Measurements from ENCODE around the gene DARS1.
"Not testable (repeated sequence)": the region's sequence is repeated elsewhere in the genome, so short reads cannot be mapped to it uniquely, and the experiment has no call there.

The DARS1 gene

DNA sequence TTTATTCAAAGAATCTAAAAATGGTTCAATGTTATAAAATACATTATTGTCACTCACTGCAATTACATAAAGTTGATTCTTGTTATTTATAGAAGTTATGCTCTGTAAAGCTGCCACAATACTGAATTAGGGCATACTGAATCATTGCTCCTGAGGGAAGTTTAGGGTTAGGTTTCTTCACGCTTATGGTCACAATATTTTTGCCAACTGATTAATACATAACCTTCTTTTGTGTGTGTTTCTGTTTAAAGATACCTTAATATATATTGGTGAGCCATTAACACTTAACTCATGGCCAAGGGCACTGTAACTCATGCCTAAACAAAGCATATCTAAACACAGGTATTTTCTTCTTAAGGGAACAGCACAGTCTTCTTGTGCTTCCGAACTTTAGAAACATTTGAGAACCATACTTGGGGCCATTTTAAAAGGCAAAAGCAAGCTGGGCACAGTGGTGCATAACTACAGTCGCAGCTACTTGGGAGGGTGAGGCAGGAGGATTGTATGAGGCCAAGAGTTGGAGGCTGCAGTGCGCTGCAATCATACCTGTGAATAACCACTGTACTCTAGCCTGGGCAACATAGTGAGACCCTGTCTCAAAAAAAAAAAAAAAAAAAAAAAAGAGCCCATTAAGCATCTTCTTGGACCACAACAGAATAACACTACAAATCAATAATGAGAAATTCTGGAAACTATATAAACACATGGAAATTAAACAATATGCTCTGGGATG is 15.6 kb downstream of the DARS1 start:
- no peak overlapping the region for H3K4me3 ChIP-seq (ENCODE audit: low read depth in 1 of 5, low read length in 5 of 5)
- no peaks in the 10 kb centered on the region for H3K27me3 ChIP-seq (ENCODE audit: control insufficient read depth in 5 of 5, insufficient read depth in 4 of 5, low read length in 5 of 5)
- H3K36me3 ChIP-seq (ENCODE audit: control insufficient read depth in 5 of 5, insufficient read depth in 5 of 5, low read length in 5 of 5), result peaks cover 0 to 32% (median 6%) of the 10 kb centered on the region in 5 donors
- H3K4me1 ChIP-seq (ENCODE audit: control insufficient read depth in 5 of 5, insufficient read depth in 5 of 5, low read length in 5 of 5), result no peaks in the 10 kb centered on the region
- H3K27ac ChIP-seq (ENCODE audit: low read depth, low read length), result no peak overlapping the region
- H3K9ac ChIP-seq (ENCODE audit: low read length in 5 of 5), result no peak overlapping the region
- no peaks in the 10 kb centered on the region for H3K9me3 ChIP-seq (ENCODE audit: control insufficient read depth in 5 of 5, low read length in 5 of 5)

DNA sequence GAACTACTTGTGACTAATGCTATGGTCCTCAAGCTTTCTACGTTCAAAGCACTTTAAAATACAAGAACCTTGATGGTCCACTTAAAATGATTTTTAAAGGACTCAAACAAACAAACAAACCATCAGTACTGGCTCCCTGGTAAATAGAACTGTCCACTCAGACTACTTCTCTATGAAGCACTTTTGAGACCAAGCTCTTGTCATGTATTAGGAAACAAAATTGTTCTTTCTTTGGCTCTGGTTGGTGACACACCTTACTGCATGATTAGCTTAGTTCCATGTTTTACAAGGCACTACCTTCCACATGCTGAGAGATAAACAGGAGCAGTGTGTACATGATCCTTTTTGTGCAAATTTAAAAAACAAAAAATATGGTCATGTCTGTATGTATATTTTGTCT is 19.7 kb downstream of the DARS1 start:
- H3K9me3 ChIP-seq (ENCODE audit: control insufficient read depth in 5 of 5, low read length in 5 of 5), result no peaks in the 10 kb centered on the region
- no peaks in the 10 kb centered on the region for H3K27me3 ChIP-seq (ENCODE audit: control insufficient read depth in 5 of 5, insufficient read depth in 4 of 5, low read length in 5 of 5)
- H3K4me3 ChIP-seq (ENCODE audit: low read depth in 1 of 5, low read length in 5 of 5), result no peak overlapping the region
- peaks cover 0 to 17% (median 6%) of the 10 kb centered on the region in 5 donors for H3K4me1 ChIP-seq (ENCODE audit: control insufficient read depth in 5 of 5, insufficient read depth in 5 of 5, low read length in 5 of 5)
- H3K27ac ChIP-seq (ENCODE audit: low read depth, low read length), result no peak overlapping the region
- no peak overlapping the region for H3K9ac ChIP-seq (ENCODE audit: low read length in 5 of 5)
- peaks cover 0 to 13% (median 4%) of the 10 kb centered on the region in 5 donors for H3K36me3 ChIP-seq (ENCODE audit: control insufficient read depth in 5 of 5, insufficient read depth in 5 of 5, low read length in 5 of 5)

DNA sequence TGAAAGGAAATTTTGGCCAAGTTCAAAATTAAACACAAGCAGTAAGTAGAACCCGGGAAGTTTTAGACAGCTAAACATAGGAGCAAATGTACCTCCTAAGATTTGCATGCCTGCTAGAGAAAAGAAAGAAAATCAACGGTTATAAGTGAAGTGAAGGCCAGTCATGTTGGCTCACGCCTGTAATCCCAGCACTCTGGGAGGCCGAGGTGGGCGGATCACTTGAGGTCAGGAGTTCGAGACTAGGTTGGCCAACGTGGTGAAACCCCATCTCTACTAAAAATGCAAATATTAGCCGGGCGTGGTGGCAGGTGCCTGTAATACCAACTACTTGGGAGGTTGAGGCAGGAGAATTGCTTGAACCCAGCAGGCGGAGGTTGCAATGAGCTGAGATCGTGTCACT is 21.0 kb downstream of the DARS1 start:
- not testable (repeated sequence) for H3K27ac ChIP-seq (ENCODE audit: low read depth, low read length); H3K27me3 ChIP-seq (ENCODE audit: control insufficient read depth in 5 of 5, insufficient read depth in 4 of 5, low read length in 5 of 5); H3K9me3 ChIP-seq (ENCODE audit: control insufficient read depth in 5 of 5, low read length in 5 of 5); H3K9ac ChIP-seq (ENCODE audit: low read length in 5 of 5); H3K4me3 ChIP-seq (ENCODE audit: low read depth in 1 of 5, low read length in 5 of 5)
- Histone ChIP-seq H3K36me3 (ENCODE audit: control insufficient read depth in 5 of 5, insufficient read depth in 5 of 5, low read length in 5 of 5) (peaks cover 0 to 13% (median 4%) of the 10 kb centered on the region in 5 donors), H3K4me1 (ENCODE audit: control insufficient read depth in 5 of 5, insufficient read depth in 5 of 5, low read length in 5 of 5) (peaks cover 0 to 20% (median 6%) of the 10 kb centered on the region in 5 donors)

DNA sequence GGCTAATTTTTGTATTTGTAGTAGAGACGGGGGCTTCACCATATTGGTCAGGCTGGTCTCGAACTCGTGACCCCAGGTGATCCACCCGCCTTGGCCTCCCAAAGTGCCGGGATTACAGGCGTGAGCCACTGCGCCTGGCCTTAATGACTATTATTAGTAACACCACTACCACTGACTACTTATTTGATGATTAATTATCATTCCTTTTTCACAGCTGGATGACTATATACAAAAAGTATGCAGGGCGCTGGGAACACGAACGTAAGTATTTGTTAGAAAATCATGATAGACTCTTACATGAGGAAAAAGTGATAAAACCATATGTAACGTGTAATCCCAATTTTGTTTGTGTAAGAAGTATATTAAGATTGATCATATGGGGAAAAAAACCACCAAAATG is 21.6 kb downstream of the DARS1 start:
- H3K36me3 ChIP-seq (ENCODE audit: control insufficient read depth in 5 of 5, insufficient read depth in 5 of 5, low read length in 5 of 5), result peaks cover 0 to 9% (median 4%) of the 10 kb centered on the region in 5 donors
- no peak overlapping the region for H3K9ac ChIP-seq (ENCODE audit: low read length in 5 of 5)
- no peak overlapping the region for H3K4me3 ChIP-seq (ENCODE audit: low read depth in 1 of 5, low read length in 5 of 5)
- no peak overlapping the region for H3K27ac ChIP-seq (ENCODE audit: low read depth, low read length)
- H3K9me3 ChIP-seq (ENCODE audit: control insufficient read depth in 5 of 5, low read length in 5 of 5), result no peaks in the 10 kb centered on the region
- no peaks in the 10 kb centered on the region for H3K27me3 ChIP-seq (ENCODE audit: control insufficient read depth in 5 of 5, insufficient read depth in 4 of 5, low read length in 5 of 5)
- H3K4me1 ChIP-seq (ENCODE audit: control insufficient read depth in 5 of 5, insufficient read depth in 5 of 5, low read length in 5 of 5), result peaks cover 0 to 20% (median 6%) of the 10 kb centered on the region in 5 donors

DNA sequence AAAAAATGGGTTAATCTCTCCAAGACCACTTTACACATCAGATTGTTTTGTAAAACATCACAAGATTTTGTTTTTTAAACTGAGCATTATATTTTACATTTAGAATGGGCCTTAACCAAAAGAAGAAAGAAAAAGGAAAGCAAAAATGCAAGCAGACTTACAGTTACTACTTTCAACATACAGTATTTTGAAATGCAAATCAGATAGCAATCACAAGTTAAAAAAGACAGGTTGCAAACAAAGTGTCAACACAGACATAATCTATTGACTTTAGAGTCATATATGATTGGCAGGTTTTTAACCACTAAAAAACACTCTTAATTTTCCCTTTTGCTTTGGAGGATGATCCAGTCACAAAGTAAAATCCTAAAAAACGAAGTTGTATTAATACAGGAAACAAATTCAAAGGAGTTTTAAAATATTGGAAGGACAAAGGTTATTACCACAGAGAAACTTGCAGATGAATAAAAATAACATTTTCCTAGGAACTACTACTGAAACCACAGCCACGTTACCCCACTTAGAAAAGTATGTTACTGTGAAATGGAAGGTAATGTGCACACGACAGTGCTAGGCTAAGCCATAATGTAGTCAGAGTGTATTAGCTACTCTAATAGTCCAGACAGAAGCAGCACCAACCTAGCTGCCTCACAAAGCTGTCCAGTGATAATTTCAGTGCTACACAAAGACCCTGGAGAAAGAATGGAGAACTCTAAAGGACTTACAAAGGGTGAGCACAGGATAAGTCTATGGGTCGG is 22.9 kb downstream of the DARS1 start:
- H3K4me3 ChIP-seq (ENCODE audit: low read depth in 1 of 5, low read length in 5 of 5), result no peak overlapping the region
- no peaks in the 10 kb centered on the region for H3K9me3 ChIP-seq (ENCODE audit: control insufficient read depth in 5 of 5, low read length in 5 of 5)
- no peaks in the 10 kb centered on the region for H3K27me3 ChIP-seq (ENCODE audit: control insufficient read depth in 5 of 5, insufficient read depth in 4 of 5, low read length in 5 of 5)
- H3K4me1 ChIP-seq (ENCODE audit: control insufficient read depth in 5 of 5, insufficient read depth in 5 of 5, low read length in 5 of 5), result peaks cover 0 to 20% (median 6%) of the 10 kb centered on the region in 5 donors
- H3K27ac ChIP-seq (ENCODE audit: low read depth, low read length), result no peak overlapping the region
- H3K36me3 ChIP-seq (ENCODE audit: control insufficient read depth in 5 of 5, insufficient read depth in 5 of 5, low read length in 5 of 5), result peaks cover 0 to 13% (median 0%) of the 10 kb centered on the region in 5 donors
- no peak overlapping the region for H3K9ac ChIP-seq (ENCODE audit: low read length in 5 of 5)

DNA sequence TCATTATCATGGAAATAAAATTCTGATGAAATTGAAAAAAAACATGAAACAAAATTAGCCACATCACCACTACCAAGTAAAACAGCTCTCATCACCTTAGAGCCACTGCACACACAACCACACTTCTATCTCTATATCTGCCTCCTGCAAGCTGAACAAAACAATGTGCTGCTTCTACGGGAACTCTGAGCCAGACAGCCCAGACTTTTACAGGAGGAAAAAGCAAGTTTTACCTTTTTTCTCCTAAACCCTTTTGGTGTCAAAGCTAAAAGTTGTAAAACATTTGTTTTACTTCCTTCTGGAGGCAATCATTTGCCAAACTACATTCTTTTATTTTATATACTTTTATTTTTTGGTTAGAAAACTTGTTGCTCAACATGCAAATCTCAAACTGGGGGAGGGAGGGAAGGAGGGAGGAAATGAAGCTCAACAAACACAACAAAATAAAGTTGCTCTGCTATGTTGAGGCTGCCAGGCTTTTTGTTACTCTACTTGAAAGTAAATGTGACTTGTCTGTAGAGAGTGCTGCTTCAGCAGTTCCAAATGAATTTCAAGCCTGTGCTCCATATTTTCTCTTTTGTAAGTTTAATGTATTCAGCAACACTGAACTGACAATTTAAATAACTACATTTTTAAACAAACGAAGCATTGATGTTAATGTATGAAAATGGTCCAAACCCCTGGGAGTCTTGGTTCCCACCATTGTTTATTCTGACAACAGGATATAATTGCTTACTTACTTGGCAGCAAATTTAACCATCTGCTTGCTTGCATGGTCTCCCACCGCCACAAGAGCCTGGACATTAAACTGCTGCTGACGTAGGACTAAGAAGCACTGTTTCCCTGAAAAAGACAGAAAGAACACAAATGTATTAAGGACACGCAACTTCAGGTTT is 24.5 kb downstream of the DARS1 start:
- Histone ChIP-seq H3K9ac (ENCODE audit: low read length in 5 of 5) (no peak overlapping the region), H3K4me3 (ENCODE audit: low read depth in 1 of 5, low read length in 5 of 5) (no peak overlapping the region), H3K9me3 (ENCODE audit: control insufficient read depth in 5 of 5, low read length in 5 of 5) (no peaks in the 10 kb centered on the region), H3K27ac (ENCODE audit: low read depth, low read length) (peak overlapping the region; percentile 25), H3K4me1 (ENCODE audit: control insufficient read depth in 5 of 5, insufficient read depth in 5 of 5, low read length in 5 of 5) (peaks cover 0 to 20% (median 6%) of the 10 kb centered on the region in 5 donors), H3K36me3 (ENCODE audit: control insufficient read depth in 5 of 5, insufficient read depth in 5 of 5, low read length in 5 of 5) (peaks cover 0 to 13% (median 0%) of the 10 kb centered on the region in 5 donors), H3K27me3 (ENCODE audit: control insufficient read depth in 5 of 5, insufficient read depth in 4 of 5, low read length in 5 of 5) (no peaks in the 10 kb centered on the region)

DNA sequence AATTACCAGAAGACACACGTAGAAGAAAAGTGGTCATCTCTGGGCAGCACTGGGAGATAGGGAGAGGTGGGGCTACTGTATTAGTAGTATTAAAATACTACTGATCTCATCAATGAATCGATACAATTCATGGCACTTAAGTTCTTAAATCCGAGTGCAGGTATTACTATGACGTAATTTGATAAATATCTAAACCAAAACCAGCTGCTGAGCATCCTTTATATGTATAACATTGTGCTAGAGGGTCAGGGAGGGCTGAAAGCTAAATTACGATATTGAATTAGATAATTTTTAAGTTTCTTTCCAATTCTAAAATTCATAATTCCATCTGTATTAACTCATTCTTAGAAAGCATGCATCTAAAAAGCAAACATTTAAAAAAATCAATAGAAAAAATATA is 25.3 kb downstream of the DARS1 start:
- Histone ChIP-seq H3K9me3 (ENCODE audit: control insufficient read depth in 5 of 5, low read length in 5 of 5) (no peaks in the 10 kb centered on the region), H3K9ac (ENCODE audit: low read length in 5 of 5) (no peak overlapping the region), H3K4me1 (ENCODE audit: control insufficient read depth in 5 of 5, insufficient read depth in 5 of 5, low read length in 5 of 5) (peaks cover 0 to 20% (median 6%) of the 10 kb centered on the region in 5 donors), H3K4me3 (ENCODE audit: low read depth in 1 of 5, low read length in 5 of 5) (no peak overlapping the region), H3K27ac (ENCODE audit: low read depth, low read length) (no peak overlapping the region), H3K36me3 (ENCODE audit: control insufficient read depth in 5 of 5, insufficient read depth in 5 of 5, low read length in 5 of 5) (peaks cover 0 to 13% (median 0%) of the 10 kb centered on the region in 5 donors), H3K27me3 (ENCODE audit: control insufficient read depth in 5 of 5, insufficient read depth in 4 of 5, low read length in 5 of 5) (no peaks in the 10 kb centered on the region)

DNA sequence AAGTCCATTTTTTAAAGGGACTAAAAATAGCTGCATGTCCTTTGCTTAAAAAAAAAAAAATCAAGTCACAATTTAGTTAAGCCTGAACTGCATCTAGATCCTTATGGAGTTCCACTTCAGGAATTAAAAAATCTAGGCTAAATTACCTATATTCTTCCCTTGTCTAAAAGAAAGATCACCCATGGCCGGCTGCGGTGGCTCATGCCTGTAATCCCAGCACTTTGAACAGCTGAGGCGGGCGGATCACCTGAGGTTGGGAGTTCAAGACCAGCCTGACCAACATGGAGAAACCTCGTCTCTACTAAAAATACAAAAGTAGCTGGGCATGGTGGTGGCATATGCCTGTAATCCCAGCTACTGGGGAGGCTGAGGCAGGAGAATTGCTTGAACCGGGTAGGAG is 26.5 kb downstream of the DARS1 start:
- not testable (repeated sequence) for H3K9me3 ChIP-seq (ENCODE audit: control insufficient read depth in 5 of 5, low read length in 5 of 5)
- H3K36me3 ChIP-seq (ENCODE audit: control insufficient read depth in 5 of 5, insufficient read depth in 5 of 5, low read length in 5 of 5), result peaks cover 0 to 13% (median 0%) of the 10 kb centered on the region in 5 donors

DNA sequence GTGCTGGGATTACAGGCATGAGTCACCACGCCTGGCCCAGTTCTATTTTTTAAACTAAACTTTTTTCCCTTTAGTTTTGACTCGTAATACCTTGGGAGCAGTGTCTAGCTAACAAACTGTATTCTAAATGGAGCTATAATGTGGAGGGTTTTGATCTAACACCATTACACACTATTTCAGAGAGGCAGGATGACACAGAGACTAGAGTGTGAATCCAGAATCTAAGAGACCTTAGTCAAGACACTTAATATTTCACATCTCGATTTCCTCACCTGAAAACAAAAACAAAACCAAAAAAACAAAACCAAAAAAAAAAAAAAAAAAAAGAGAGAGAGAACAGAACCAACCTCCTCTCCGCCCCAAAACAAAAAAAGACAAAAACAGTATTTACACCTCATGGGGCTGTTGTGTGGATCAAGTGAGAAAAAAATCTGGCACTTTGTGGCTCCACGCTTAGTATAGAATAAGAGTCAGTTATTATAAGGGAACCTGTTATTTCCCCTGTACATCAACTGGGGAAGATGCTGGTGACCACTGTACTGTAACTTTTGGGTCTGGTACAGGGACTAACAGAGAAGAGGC is 31.3 kb downstream of the DARS1 start:
- Histone ChIP-seq H3K4me3 (ENCODE audit: low read depth in 1 of 5, low read length in 5 of 5) (no peak overlapping the region), H3K27ac (ENCODE audit: low read depth, low read length) (no peak overlapping the region), H3K9ac (ENCODE audit: low read length in 5 of 5) (no peak overlapping the region), H3K4me1 (ENCODE audit: control insufficient read depth in 5 of 5, insufficient read depth in 5 of 5, low read length in 5 of 5) (no peaks in the 10 kb centered on the region), H3K9me3 (ENCODE audit: control insufficient read depth in 5 of 5, low read length in 5 of 5) (no peaks in the 10 kb centered on the region), H3K36me3 (ENCODE audit: control insufficient read depth in 5 of 5, insufficient read depth in 5 of 5, low read length in 5 of 5) (peaks cover 0 to 10% (median 0%) of the 10 kb centered on the region in 5 donors), H3K27me3 (ENCODE audit: control insufficient read depth in 5 of 5, insufficient read depth in 4 of 5, low read length in 5 of 5) (no peaks in the 10 kb centered on the region)

More for the DNA sequence above, 26.5 kb downstream of the DARS1 start:
- H3K9ac ChIP-seq (ENCODE audit: low read length in 5 of 5); H3K27ac ChIP-seq (ENCODE audit: low read depth, low read length); H3K27me3 ChIP-seq (ENCODE audit: control insufficient read depth in 5 of 5, insufficient read depth in 4 of 5, low read length in 5 of 5); H3K4me3 ChIP-seq (ENCODE audit: low read depth in 1 of 5, low read length in 5 of 5): not testable (repeated sequence)
- H3K4me1 ChIP-seq (ENCODE audit: control insufficient read depth in 5 of 5, insufficient read depth in 5 of 5, low read length in 5 of 5), result peaks cover 0 to 20% (median 6%) of the 10 kb centered on the region in 5 donors

Measured in subcutaneous abdominal adipose tissue (tissue), 5 donors.